Gastrocnemius medialis (tissue), 4 donors: Measurements from ENCODE around the gene ZDHHC14. TPM values are rescaled to one million over a fixed set of nuclear protein-coding genes. Genes with fewer than 3 reads are reported as not detected.

Source experiments
- ATAC-seq, 2 donors: fragments of 150-250 bp; one replicate each; pipeline ENCODE4 v1.9.1; 2016
- DNase-seq, 2 donors: peaks; one replicate each; pipeline ENCODE4 v3.0.0-alpha.2; 2019
- H3K27ac ChIP-seq, 4 donors: fragments of 200-600 bp; sonication (generic); 1 replicate in 1 of 4; 2 replicates in 3 of 4; pipeline ENCODE4 v1.5.1; 2016 to 2018; ENCODE audit warnings: mild to moderate bottlenecking in 2 of 4, moderate library complexity in 1 of 4
- H3K27me3 ChIP-seq, 3 donors: fragments of 200-600 bp; sonication (generic) in 2 of 3; 1 replicate in 1 of 3; 2 replicates in 2 of 3; pipeline versions ENCODE4 v1.5.1 to v1.6.0; 2016 to 2019; ENCODE audit warnings: mild to moderate bottlenecking in 1 of 3, moderate library complexity in 1 of 3
- H3K36me3 ChIP-seq, 2 donors: fragments of 200-600 bp; sonication (generic) in 1 of 2; one replicate each; pipeline ENCODE4 v1.5.1; 2017 to 2018
- H3K4me1 ChIP-seq, 2 donors: fragments of 200-600 bp; sonication (generic) in 1 of 2; one replicate each; pipeline ENCODE4 v1.5.1; 2016 to 2017; ENCODE audit warnings: mild to moderate bottlenecking in 2 of 2
- H3K4me3 ChIP-seq, 4 donors: fragments of 200-600 bp; sonication (generic) in 3 of 4; 1 replicate in 1 of 4; 2 replicates in 3 of 4; pipeline ENCODE4 v1.5.1; 2016 to 2019; ENCODE audit warnings: mild to moderate bottlenecking in 2 of 4
- H3K9me3 ChIP-seq, 3 donors: fragments of 200-600 bp; sonication (generic) in 2 of 3; 1 replicate in 1 of 3; 2 replicates in 2 of 3; pipeline ENCODE4 v1.5.1; 2016 to 2019
- POLR2A ChIP-seq, 2 donors: fragments of 450-650 bp; IDR thresholded peaks; one replicate each; pipeline ENCODE4 v1.6.1; 2017; ENCODE audit warnings: antibody characterized with exemption in 2 of 2, mild to moderate bottlenecking in 2 of 2, moderate library complexity in 2 of 2
- in situ Hi-C, 4 donors: fragments of 200-750 bp; cut with MboI; loops; one replicate each; pipeline versions ENCODE4 v1.15.0 to v1.8.0; 2017; ENCODE audit warnings: low sequenced_read_pairs in 4 of 4
- intact Hi-C: fragments of 100-400 bp; cut with DNase I; formaldehyde crosslinking; loops from one replicate; pipeline ENCODE4 v1.15.1; 2023; ENCODE audit warnings: low total_unique reads
- total RNA-seq, 4 donors: library from RNA; depleted of rRNA; stranded (reverse); fragments of >200 nt; gene quantifications; one replicate each; pipeline versions ENCODE4 v1.1.0 to v1.2.3, GENCODE V29; 2016
- TF ChIP-seq, protein P1 (sequence below), 5 experiments: fragments of 450-650 bp in 3 of 5; fragments of 200-600 bp in 2 of 5; sonication (generic) in 2 of 5; IDR thresholded peaks in 4 of 5; conservative IDR thresholded peaks in 1 of 5; 1 replicate in 4 of 5; 2 replicates in 1 of 5; pipeline ENCODE4 v1.5.1; 2016 to 2019; ENCODE audit warnings: antibody characterized with exemption in 5 of 5, mild to moderate bottlenecking in 3 of 5, moderate library complexity in 3 of 5

The ZDHHC14 gene
- total RNA-seq, 4 donors from 2014 or later, result 3.7 to 7.7 (median 5.9) TPM

DNA sequence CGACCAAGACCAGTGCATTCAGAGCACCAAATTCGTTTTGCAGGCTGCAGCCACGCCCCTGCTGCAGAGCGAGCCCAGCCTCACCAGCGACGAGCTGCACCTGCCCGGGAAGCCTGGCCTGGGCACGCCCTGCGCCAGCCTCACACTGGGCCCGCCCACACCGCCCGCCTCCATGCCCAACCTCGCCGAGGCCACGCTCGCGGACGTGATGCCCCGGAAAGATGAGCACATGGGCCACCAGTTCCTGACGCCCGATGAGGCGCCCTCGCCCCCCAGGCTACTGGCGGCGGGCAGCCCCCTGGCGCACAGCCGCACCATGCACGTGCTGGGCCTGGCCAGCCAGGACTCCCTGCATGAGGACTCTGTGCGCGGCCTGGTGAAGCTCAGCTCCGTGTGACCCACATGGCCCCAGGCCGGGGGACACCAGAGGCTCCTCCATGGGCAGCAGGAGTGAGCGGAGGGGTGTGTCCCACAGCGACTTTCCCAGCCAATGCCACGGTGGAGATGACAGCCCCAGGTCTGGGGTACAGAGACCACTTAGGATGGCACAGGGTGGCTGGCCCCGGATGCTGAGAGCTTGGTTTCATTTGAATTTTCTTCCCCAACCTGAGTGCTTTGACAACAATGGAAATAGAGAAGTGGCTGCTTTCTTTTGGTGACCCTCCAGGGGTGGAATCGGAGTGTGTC, 291.9 kb downstream of the ZDHHC14 start:
- H3K27ac ChIP-seq, result no peak overlapping the region
- in situ Hi-C loops (no loop called here), intact Hi-C loops (no loop called here)
- ATAC-seq (no peak), DNase-seq (no peak)
- H3K4me3 ChIP-seq, result no peak overlapping the region
- H3K36me3 ChIP-seq, result peaks cover 0 to 9% of the 10 kb centered on the region in 2 donors
- TF ChIP-seq, protein P1, sequence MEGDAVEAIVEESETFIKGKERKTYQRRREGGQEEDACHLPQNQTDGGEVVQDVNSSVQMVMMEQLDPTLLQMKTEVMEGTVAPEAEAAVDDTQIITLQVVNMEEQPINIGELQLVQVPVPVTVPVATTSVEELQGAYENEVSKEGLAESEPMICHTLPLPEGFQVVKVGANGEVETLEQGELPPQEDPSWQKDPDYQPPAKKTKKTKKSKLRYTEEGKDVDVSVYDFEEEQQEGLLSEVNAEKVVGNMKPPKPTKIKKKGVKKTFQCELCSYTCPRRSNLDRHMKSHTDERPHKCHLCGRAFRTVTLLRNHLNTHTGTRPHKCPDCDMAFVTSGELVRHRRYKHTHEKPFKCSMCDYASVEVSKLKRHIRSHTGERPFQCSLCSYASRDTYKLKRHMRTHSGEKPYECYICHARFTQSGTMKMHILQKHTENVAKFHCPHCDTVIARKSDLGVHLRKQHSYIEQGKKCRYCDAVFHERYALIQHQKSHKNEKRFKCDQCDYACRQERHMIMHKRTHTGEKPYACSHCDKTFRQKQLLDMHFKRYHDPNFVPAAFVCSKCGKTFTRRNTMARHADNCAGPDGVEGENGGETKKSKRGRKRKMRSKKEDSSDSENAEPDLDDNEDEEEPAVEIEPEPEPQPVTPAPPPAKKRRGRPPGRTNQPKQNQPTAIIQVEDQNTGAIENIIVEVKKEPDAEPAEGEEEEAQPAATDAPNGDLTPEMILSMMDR (IDR thresholded peaks at IDR 0.05 in 4 of 5, conservative IDR thresholded peaks at IDR 0.05 in 1 of 5), result no peak
- no peak for TF ChIP-seq POLR2A (IDR thresholded peaks at IDR 0.05)
- H3K27me3 ChIP-seq, result no peaks in the 10 kb centered on the region
- no peaks in the 10 kb centered on the region for H3K9me3 ChIP-seq
- peaks cover 16 to 19% of the 10 kb centered on the region in 2 donors for H3K4me1 ChIP-seq

DNA sequence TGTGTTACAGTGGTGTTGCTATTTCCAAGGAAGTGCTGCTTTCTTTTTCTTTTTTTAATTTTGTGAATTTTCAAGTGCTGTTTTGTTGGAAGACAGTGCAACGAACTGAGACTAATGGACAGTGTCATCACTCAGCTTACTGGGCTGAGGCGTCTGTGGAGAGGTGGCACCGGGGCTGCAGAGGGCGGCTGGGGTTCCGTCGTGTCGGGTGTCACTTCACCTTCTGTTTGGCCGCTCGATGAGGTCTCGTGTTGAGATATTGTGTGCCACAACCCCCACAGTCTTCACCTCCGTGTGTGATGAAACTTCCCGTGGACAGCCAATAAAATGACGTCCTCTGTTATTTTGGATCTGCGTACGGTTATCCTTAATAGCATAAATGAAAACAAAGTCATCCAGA, 292.6 kb downstream of the ZDHHC14 start:
- in situ Hi-C loops (no loop called here), intact Hi-C loops (no loop called here)
- H3K4me3 ChIP-seq, result no peak overlapping the region
- no peak for ATAC-seq
- TF ChIP-seq POLR2A (IDR thresholded peaks at IDR 0.05), result no peak
- TF ChIP-seq, protein P1 (IDR thresholded peaks at IDR 0.05 in 4 of 5, conservative IDR thresholded peaks at IDR 0.05 in 1 of 5), result no peak
- peaks cover 0 to 9% of the 10 kb centered on the region in 2 donors for H3K36me3 ChIP-seq
- H3K4me1 ChIP-seq, result peaks cover 16 to 19% of the 10 kb centered on the region in 2 donors
- no peaks in the 10 kb centered on the region for H3K9me3 ChIP-seq
- H3K27me3 ChIP-seq, result no peaks in the 10 kb centered on the region
- H3K27ac ChIP-seq, result no peak overlapping the region
- DNase-seq, result no peak

DNA sequence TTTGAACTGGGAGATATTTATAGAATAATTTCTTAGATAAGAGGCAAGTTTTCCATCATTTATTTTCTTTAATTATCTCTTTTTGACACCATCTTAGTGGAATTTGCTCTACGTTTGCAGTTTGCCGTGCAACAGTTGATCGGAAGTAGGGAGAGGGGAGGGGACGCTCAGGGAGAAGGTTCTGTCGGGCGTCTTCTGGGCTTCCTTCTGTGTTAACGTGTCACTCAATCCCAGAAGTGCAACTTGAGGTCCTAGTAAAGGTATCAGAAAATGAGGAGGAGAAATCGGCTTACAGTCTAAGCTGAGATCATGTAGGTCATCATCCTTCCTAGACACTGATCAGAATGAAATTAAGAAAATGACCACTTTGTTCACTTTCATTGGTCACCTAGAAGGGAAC, 293.1 kb downstream of the ZDHHC14 start:
- H3K36me3 ChIP-seq, result peaks cover 0 to 9% of the 10 kb centered on the region in 2 donors
- no peaks in the 10 kb centered on the region for H3K27me3 ChIP-seq
- DNase-seq (no peak), ATAC-seq (no peak)
- TF ChIP-seq POLR2A (IDR thresholded peaks at IDR 0.05), result no peak
- TF ChIP-seq, protein P1 (IDR thresholded peaks at IDR 0.05 in 4 of 5, conservative IDR thresholded peaks at IDR 0.05 in 1 of 5), result no peak
- in situ Hi-C loops, result no loop called here
- peaks cover 14 to 18% of the 10 kb centered on the region in 2 donors for H3K4me1 ChIP-seq
- H3K9me3 ChIP-seq, result no peaks in the 10 kb centered on the region
- no peak overlapping the region for H3K4me3 ChIP-seq
- intact Hi-C loops, result no loop called here
- H3K27ac ChIP-seq, result no peak overlapping the region

DNA sequence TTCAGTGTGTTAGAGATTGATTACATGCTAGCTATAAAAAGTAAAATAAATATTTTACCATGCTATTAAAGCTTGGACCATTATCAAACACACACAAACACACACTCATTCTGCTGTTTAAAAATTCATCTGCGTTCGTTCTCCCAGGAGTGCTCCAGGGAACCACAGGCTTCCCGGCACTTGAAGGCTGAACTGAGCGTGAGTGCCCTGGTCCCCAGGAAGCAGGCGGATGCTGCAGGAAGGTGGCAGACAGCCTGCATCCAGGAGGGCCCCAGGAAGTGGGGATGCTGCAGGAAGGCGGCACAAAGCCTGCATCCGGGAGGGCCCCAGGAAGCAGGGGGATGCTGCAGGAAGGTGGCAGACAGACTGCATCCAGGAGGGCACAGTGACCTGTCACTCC, 294.8 kb downstream of the ZDHHC14 start:
- H3K4me3 ChIP-seq, result no peak overlapping the region
- intact Hi-C loops (no loop called here), in situ Hi-C loops (no loop called here)
- no peak for TF ChIP-seq POLR2A (IDR thresholded peaks at IDR 0.05)
- TF ChIP-seq, protein P1 (IDR thresholded peaks at IDR 0.05 in 4 of 5, conservative IDR thresholded peaks at IDR 0.05 in 1 of 5), result no peak
- H3K36me3 ChIP-seq, result peaks cover 0 to 9% of the 10 kb centered on the region in 2 donors
- ATAC-seq (no peak), DNase-seq (no peak)
- peaks cover 0 to under 1% of the 10 kb centered on the region in 2 donors for H3K4me1 ChIP-seq
- no peaks in the 10 kb centered on the region for H3K9me3 ChIP-seq
- no peak overlapping the region for H3K27ac ChIP-seq
- H3K27me3 ChIP-seq, result no peaks in the 10 kb centered on the region
